K562 (cell line): ENCODE measurements around the gene CYP11A1. TPM values are rescaled to one million over a fixed set of nuclear protein-coding genes. Genes with fewer than 3 reads are reported as not detected.

Source experiments
- CREM ChIP-seq: IDR thresholded peaks from 2 replicates; pipeline ENCODE4 v1.6.1; 2014; ENCODE audit warnings: antibody characterized with exemption, low read depth
- EGR1 ChIP-seq: fragments of 450-650 bp; conservative IDR thresholded peaks from 2 replicates; pipeline ENCODE4 v1.6.1; 2017; ENCODE audit warnings: mild to moderate bottlenecking
- ETS2 ChIP-seq: IDR thresholded peaks from 2 replicates; pipeline ENCODE4 v1.6.1; 2016; ENCODE audit warnings: borderline replicate concordance, missing genetic modification characterization, mild to moderate bottlenecking, moderate library complexity, missing compliant biosample characterization; ENCODE audit not compliant: poor library complexity, severe bottlenecking
- LARP7 ChIP-seq: fragments of 450-650 bp; IDR thresholded peaks from 2 replicates; pipeline ENCODE4 v1.6.1; 2016
- MITF ChIP-seq: IDR thresholded peaks from 2 replicates; pipeline ENCODE4 v1.6.1; 2014; ENCODE audit warnings: antibody characterized with exemption
- MYC ChIP-seq, 2 experiments: fragments of 250-450 bp in 1 of 2; sonication (Bioruptor Pico) in 1 of 2; IDR thresholded peaks; 2 replicates each; pipeline versions ENCODE4 v1.5.1 to v1.6.1; 2012 to 2021; ENCODE audit warnings: low read depth in 2 of 2, borderline replicate concordance in 1 of 2, improper control_type of control experiment in 1 of 2, low read length in 1 of 2, mild to moderate bottlenecking in 1 of 2, moderate library complexity in 1 of 2
- NR2C2 ChIP-seq, 2 experiments: fragments of 200-800 bp in 1 of 2; sonication (Bioruptor generic) in 1 of 2; sonication (generic) in 1 of 2; formaldehyde crosslinking in 1 of 2; IDR thresholded peaks; 2 replicates each; pipeline versions ENCODE4 v1.6.1 to v1.8.0; 2016 to 2022; ENCODE audit warnings: mild to moderate bottlenecking in 1 of 2, missing compliant biosample characterization in 1 of 2, missing genetic modification characterization in 1 of 2, missing genetic modification reagents in 1 of 2
- NRF1 ChIP-seq, 2 experiments: fragments of 450-650 bp; IDR thresholded peaks in 1 of 2; conservative IDR thresholded peaks in 1 of 2; 2 replicates each; pipeline ENCODE4 v1.6.1; 2014; ENCODE audit warnings: mild to moderate bottlenecking in 2 of 2
- RB1 ChIP-seq: fragments of 450-650 bp; IDR thresholded peaks from 2 replicates; pipeline ENCODE4 v1.6.1; 2017; ENCODE audit warnings: low read depth, mild to moderate bottlenecking
- ZBED1 ChIP-seq: IDR thresholded peaks from 2 replicates; pipeline ENCODE4 v1.6.1; 2014
- ZNF175 ChIP-seq: fragments of 200-800 bp; sonication (Bioruptor generic); IDR thresholded peaks from 2 replicates; pipeline ENCODE4 v1.6.1; 2016; ENCODE audit warnings: low read depth, mild to moderate bottlenecking, missing genetic modification characterization, missing compliant biosample characterization
- ZNF668 ChIP-seq: fragments of 250-450 bp; sonication (Bioruptor Pico); IDR thresholded peaks from 2 replicates; pipeline ENCODE4 v1.8.0; 2022; ENCODE audit warnings: mild to moderate bottlenecking, inconsistent platforms
- ZNF830 ChIP-seq: fragments of 250-450 bp; sonication (Bioruptor Pico); IDR thresholded peaks from 2 replicates; pipeline ENCODE4 v1.5.0; 2021; ENCODE audit warnings: mild to moderate bottlenecking
- polyA plus RNA-seq, 8 experiments: library from polyadenylated mRNA; depleted of rRNA in 4 of 8; stranded (reverse) in 5 of 8; unstranded in 3 of 8; fragments of >200 nt; fragmentation: Nextera tagmentation in 2 of 8; fragmentation: Illumina TruSeq in 1 of 8; extraction: Ambion mirVana in 2 of 8; extraction: Trizol in 1 of 8; gene quantifications; 2 replicates each; pipeline versions ENCODE4 v1.2.1 to v1.2.3, GENCODE V29; 2011 to 2014; ENCODE audit warnings: inconsistent platforms in 1 of 8, missing spikeins in 1 of 8
- total RNA-seq, 7 experiments: library from RNA; depleted of rRNA in 6 of 7; stranded (reverse); fragments of >200 nt in 6 of 7; fragmentation: Illumina TruSeq in 2 of 7; extraction: Trizol in 2 of 7; gene quantifications; 2 replicates each; pipeline versions ENCODE4 v1.2.1 to v1.2.3, GENCODE V29; 2011 to 2021; ENCODE audit warnings: low replicate concordance in 1 of 7
- TF ChIP-seq, protein P1 (sequence below): fragments of 250-450 bp; sonication (Bioruptor Pico); IDR thresholded peaks from 2 replicates; pipeline ENCODE4 v1.4.0; 2020; ENCODE audit warnings: mild to moderate bottlenecking
- TF ChIP-seq, protein P2 (sequence below): fragments of 250-450 bp; sonication (Bioruptor Pico); IDR thresholded peaks from 2 replicates; pipeline ENCODE4 v1.5.0; 2020; ENCODE audit warnings: mild to moderate bottlenecking, borderline replicate concordance
- TF ChIP-seq, protein P3 (sequence below), 2 experiments: fragments of 450-650 bp in 1 of 2; IDR thresholded peaks; 2 replicates each; pipeline ENCODE4 v1.6.1; 2011 to 2017; ENCODE audit warnings: low read depth in 2 of 2, antibody characterized with exemption in 1 of 2, borderline replicate concordance in 1 of 2, low read length in 1 of 2, mild to moderate bottlenecking in 1 of 2, mixed read lengths in 1 of 2; ENCODE audit not compliant: control insufficient read depth in 1 of 2

CYP11A1 gene
- total and polyA plus RNA-seq, 9 of the 15 experiments (the other 6 are each of a cell fraction or from before 2014, with no cell fraction given): 0.06 to 0.24 (median 0.10) TPM; not detected in 4

DNA sequence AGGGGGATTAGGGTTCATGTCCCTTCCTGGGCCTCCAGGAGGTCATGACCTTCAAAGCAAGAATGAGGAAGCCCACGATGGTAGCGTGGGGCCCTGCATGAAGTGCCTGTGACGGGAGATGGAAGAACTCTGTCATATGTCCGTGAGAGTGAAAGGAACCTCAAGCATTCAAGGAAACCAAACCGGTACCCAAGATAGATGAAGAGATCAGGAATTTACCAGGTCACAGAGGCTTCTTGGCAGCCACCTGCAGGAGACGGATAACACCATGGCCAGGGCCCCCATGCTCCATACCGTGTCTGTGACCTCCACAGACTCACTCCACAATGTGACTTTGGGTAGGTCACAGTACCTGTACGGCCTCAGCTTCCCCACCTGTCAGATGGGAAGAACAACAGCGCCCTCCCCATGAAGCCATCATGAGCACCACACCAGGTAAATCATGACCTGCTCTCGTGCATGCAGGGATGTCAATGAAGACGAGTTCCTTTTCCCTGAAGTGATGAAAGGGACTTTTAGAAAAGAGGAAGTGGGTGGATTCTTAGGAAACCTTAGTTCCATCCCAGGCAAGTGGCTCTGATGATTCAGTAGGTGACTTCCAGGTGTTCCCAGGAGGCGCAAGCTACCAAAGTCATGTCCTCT lies 23.3 kb upstream of the CYP11A1 start (continued):
- TF ChIP-seq, protein P1, sequence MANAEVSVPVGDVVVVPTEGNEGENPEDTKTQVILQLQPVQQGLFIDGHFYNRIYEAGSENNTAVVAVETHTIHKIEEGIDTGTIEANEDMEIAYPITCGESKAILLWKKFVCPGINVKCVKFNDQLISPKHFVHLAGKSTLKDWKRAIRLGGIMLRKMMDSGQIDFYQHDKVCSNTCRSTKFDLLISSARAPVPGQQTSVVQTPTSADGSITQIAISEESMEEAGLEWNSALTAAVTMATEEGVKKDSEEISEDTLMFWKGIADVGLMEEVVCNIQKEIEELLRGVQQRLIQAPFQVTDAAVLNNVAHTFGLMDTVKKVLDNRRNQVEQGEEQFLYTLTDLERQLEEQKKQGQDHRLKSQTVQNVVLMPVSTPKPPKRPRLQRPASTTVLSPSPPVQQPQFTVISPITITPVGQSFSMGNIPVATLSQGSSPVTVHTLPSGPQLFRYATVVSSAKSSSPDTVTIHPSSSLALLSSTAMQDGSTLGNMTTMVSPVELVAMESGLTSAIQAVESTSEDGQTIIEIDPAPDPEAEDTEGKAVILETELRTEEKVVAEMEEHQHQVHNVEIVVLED (CRISPR knock-in tag): 0 out of 2 replicates have a peak, but pooled peaks have one; percentile 10
- TF ChIP-seq ETS2 (tag) (no peak), ZNF175 (CRISPR knock-in tag) (no peak), ZBED1 (no peak), NRF1 (conservative IDR thresholded peaks at IDR 0.05 in 1 of 2, IDR thresholded peaks at IDR 0.05 in 1 of 2) (0 out of 4 replicates have a peak, but pooled peaks of 1 of the 2 experiments have one; percentile 10), NR2C2 (CRISPR knock-in tag; IDR thresholded peaks at IDR 0.05) (0 out of 2 replicates have a peak, but pooled peaks have one; percentile 27), NR2C2 (tag; IDR thresholded peaks at IDR 0.05) (peak; percentile 60; the same call in 1 of the 2 replicates), EGR1 (no peak), LARP7 (no peak), MITF (no peak), CREM (0 out of 2 replicates have a peak, but pooled peaks have one; percentile 3), ZNF668 (CRISPR knock-in tag) (0 out of 2 replicates have a peak, but pooled peaks have one; percentile 29), ZNF830 (no peak), RB1 (no peak), MYC (IDR thresholded peaks at IDR 0.05; ENCODE audit: low read depth, low read length) (no peak), MYC (CRISPR knock-in tag; IDR thresholded peaks at IDR 0.05; ENCODE audit: borderline replicate concordance, low read depth) (no peak)
- TF ChIP-seq, protein P2, sequence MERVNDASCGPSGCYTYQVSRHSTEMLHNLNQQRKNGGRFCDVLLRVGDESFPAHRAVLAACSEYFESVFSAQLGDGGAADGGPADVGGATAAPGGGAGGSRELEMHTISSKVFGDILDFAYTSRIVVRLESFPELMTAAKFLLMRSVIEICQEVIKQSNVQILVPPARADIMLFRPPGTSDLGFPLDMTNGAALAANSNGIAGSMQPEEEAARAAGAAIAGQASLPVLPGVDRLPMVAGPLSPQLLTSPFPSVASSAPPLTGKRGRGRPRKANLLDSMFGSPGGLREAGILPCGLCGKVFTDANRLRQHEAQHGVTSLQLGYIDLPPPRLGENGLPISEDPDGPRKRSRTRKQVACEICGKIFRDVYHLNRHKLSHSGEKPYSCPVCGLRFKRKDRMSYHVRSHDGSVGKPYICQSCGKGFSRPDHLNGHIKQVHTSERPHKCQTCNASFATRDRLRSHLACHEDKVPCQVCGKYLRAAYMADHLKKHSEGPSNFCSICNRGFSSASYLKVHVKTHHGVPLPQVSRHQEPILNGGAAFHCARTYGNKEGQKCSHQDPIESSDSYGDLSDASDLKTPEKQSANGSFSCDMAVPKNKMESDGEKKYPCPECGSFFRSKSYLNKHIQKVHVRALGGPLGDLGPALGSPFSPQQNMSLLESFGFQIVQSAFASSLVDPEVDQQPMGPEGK (CRISPR knock-in tag): no peak
- TF ChIP-seq, protein P3, sequence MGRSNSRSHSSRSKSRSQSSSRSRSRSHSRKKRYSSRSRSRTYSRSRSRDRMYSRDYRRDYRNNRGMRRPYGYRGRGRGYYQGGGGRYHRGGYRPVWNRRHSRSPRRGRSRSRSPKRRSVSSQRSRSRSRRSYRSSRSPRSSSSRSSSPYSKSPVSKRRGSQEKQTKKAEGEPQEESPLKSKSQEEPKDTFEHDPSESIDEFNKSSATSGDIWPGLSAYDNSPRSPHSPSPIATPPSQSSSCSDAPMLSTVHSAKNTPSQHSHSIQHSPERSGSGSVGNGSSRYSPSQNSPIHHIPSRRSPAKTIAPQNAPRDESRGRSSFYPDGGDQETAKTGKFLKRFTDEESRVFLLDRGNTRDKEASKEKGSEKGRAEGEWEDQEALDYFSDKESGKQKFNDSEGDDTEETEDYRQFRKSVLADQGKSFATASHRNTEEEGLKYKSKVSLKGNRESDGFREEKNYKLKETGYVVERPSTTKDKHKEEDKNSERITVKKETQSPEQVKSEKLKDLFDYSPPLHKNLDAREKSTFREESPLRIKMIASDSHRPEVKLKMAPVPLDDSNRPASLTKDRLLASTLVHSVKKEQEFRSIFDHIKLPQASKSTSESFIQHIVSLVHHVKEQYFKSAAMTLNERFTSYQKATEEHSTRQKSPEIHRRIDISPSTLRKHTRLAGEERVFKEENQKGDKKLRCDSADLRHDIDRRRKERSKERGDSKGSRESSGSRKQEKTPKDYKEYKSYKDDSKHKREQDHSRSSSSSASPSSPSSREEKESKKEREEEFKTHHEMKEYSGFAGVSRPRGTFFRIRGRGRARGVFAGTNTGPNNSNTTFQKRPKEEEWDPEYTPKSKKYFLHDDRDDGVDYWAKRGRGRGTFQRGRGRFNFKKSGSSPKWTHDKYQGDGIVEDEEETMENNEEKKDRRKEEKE (IDR thresholded peaks at IDR 0.05; ENCODE audit: borderline replicate concordance in 1 of 2, control insufficient read depth in 1 of 2, low read depth in 2 of 2, low read length in 1 of 2): no peak
